ENCODE data around the gene RAN. TPM values are rescaled to one million over a fixed set of nuclear protein-coding genes. Genes with fewer than 3 reads are reported as not detected.

The RAN gene
- total RNA-seq, 1 donor = 614 TPM

DNA sequence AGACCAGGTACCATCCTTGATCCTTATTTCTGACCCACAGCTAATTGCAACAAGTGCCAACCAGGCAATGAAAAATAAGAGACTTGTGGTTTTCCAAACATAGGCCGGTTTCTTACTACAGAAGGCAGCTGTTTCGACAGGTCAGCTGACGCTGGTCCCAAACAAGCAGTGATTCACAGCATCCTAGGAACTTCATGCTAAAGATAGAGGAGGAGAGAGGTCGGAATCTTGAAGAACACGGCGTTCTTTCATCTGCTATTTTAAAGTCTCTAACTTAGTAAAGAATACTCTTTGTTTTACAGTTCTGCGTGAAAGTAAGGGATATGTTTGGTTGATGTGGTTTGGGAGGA lies 53.8 kb downstream of the RAN start:
- H3K4me3 ChIP-seq (ENCODE audit: low read depth, low read length) = no peak overlapping the region
- peak; percentile 38 for DNase-seq (ENCODE audit: low read depth)
- TF ChIP-seq, protein P1, sequence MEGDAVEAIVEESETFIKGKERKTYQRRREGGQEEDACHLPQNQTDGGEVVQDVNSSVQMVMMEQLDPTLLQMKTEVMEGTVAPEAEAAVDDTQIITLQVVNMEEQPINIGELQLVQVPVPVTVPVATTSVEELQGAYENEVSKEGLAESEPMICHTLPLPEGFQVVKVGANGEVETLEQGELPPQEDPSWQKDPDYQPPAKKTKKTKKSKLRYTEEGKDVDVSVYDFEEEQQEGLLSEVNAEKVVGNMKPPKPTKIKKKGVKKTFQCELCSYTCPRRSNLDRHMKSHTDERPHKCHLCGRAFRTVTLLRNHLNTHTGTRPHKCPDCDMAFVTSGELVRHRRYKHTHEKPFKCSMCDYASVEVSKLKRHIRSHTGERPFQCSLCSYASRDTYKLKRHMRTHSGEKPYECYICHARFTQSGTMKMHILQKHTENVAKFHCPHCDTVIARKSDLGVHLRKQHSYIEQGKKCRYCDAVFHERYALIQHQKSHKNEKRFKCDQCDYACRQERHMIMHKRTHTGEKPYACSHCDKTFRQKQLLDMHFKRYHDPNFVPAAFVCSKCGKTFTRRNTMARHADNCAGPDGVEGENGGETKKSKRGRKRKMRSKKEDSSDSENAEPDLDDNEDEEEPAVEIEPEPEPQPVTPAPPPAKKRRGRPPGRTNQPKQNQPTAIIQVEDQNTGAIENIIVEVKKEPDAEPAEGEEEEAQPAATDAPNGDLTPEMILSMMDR (IDR thresholded peaks at IDR 0.05; ENCODE audit: insufficient read depth, low read depth, low read length) = no peak

Small RNA genes within 50 kb of the gene (small RNA-seq; reads per million reads assigned to genes)
- gene RF00019 (not detected), gene RNU6-1077P (not detected)

Other genes starting within 250 kb of the RAN start
- not detected in 2 replicates for gene RIMBP2, start 155.8 kb upstream of the RAN start, total RNA-seq
- gene STX2, start 32.8 kb upstream of the RAN start, total RNA-seq = 41.9 and 58.3 TPM in 2 replicates
- gene ADGRD1, start 81.8 kb downstream of the RAN start, total RNA-seq = under 0.01 TPM in 2 replicates